GM23338 (cell line): ENCODE measurements around the gene USP21. TPM values are rescaled to one million over a fixed set of nuclear protein-coding genes. Genes with fewer than 3 reads are reported as not detected.

Experiments
- ATAC-seq: fragments of 200-7000 bp; cut with Tn5 transposase; 3 replicates; pipeline ENCODE4 v1.9.1; 2020
- DNase-seq: peaks from one replicate; pipeline ENCODE4 v3.0.0-alpha.2; 2015; ENCODE audit warnings: low spot score
- H2AFZ ChIP-seq: fragments of 200-600 bp; sonication (generic); 2 replicates; pipeline ENCODE4 v1.8.0; 2016; ENCODE audit warnings: antibody characterized with exemption, mild to moderate bottlenecking, moderate library complexity
- H3F3A ChIP-seq: fragments of 200-600 bp; sonication (generic); replicated peaks from 2 replicates; pipeline ENCODE4 v1.8.0; 2017; ENCODE audit warnings: antibody characterized with exemption, mixed run types, low read depth
- H3K27ac ChIP-seq: fragments of 200-600 bp; sonication (generic); 2 replicates; pipeline ENCODE4 v1.6.1; 2016; ENCODE audit warnings: low read depth
- H3K27me3 ChIP-seq: fragments of 200-600 bp; sonication (generic); 2 replicates; pipeline ENCODE4 v1.8.0; 2016; ENCODE audit warnings: mild to moderate bottlenecking, mixed run types, moderate library complexity; ENCODE audit not compliant: insufficient read depth
- H3K36me3 ChIP-seq: fragments of 200-600 bp; sonication (generic); 2 replicates; pipeline ENCODE4 v1.8.0; 2016; ENCODE audit warnings: mild to moderate bottlenecking; ENCODE audit not compliant: insufficient read depth
- H3K4me1 ChIP-seq: fragments of 200-600 bp; sonication (generic); 2 replicates; pipeline ENCODE4 v1.8.0; 2016; ENCODE audit warnings: mild to moderate bottlenecking, moderate library complexity; ENCODE audit not compliant: insufficient read depth
- H3K4me2 ChIP-seq: fragments of 200-600 bp; sonication (generic); 2 replicates; pipeline ENCODE4 v1.7.1; 2017; ENCODE audit warnings: mixed run types
- H3K4me3 ChIP-seq: fragments of 200-600 bp; sonication (generic); 2 replicates; pipeline ENCODE4 v1.6.1; 2016; ENCODE audit warnings: mixed run types
- H3K79me2 ChIP-seq: fragments of 200-600 bp; sonication (generic); replicated peaks from 2 replicates; pipeline ENCODE4 v1.8.0; 2017; ENCODE audit warnings: mild to moderate bottlenecking; ENCODE audit not compliant: insufficient read depth
- H3K9me2 ChIP-seq: fragments of 200-600 bp; sonication (generic); 2 replicates; pipeline ENCODE4 v1.8.0; 2017; ENCODE audit not compliant: insufficient read depth
- H4K20me1 ChIP-seq: fragments of 200-600 bp; sonication (generic); replicated peaks from 2 replicates; pipeline ENCODE4 v1.8.0; 2017; ENCODE audit warnings: mild to moderate bottlenecking; ENCODE audit not compliant: insufficient read depth
- H3K27ac Mint-ChIP-seq: 2 replicates; pipeline ENCODE4 v1.8.0; 2020; ENCODE audit warnings: inconsistent platforms, mild to moderate bottlenecking, moderate library complexity, mixed read lengths
- H3K27me3 Mint-ChIP-seq: 3 replicates; pipeline ENCODE4 v1.8.0; 2022; ENCODE audit warnings: low read depth, mild to moderate bottlenecking, moderate library complexity, mixed read lengths, inconsistent platforms; ENCODE audit not compliant: insufficient read depth, poor library complexity
- H3K36me3 Mint-ChIP-seq: 3 replicates; pipeline ENCODE4 v1.8.0; 2021; ENCODE audit warnings: low read depth, mild to moderate bottlenecking, inconsistent platforms, moderate library complexity, mixed read lengths
- H3K4me1 Mint-ChIP-seq: 3 replicates; pipeline ENCODE4 v1.8.0; 2020; ENCODE audit warnings: mild to moderate bottlenecking, inconsistent platforms, mixed read lengths
- H3K4me3 Mint-ChIP-seq: 3 replicates; pipeline ENCODE4 v1.8.0; 2021; ENCODE audit warnings: moderate library complexity, mild to moderate bottlenecking, inconsistent platforms, mixed read lengths
- H3K9me3 Mint-ChIP-seq: 3 replicates; pipeline ENCODE4 v1.8.0; 2020; ENCODE audit warnings: moderate library complexity, mild to moderate bottlenecking, inconsistent platforms, mixed read lengths
- CREB1 ChIP-seq: fragments of 250-450 bp; sonication (Bioruptor Pico); IDR thresholded peaks from 2 replicates; pipeline ENCODE4 v1.5.0; 2020; ENCODE audit warnings: low read depth, mild to moderate bottlenecking, moderate library complexity
- CTCF ChIP-seq, 2 experiments: fragments of 200-600 bp in 1 of 2; sonication (generic) in 1 of 2; conservative IDR thresholded peaks; 2 replicates each; pipeline versions ENCODE4 v1.5.1 to v1.6.1; 2016 to 2017; ENCODE audit warnings: antibody characterized with exemption in 2 of 2, low read depth in 2 of 2, mild to moderate bottlenecking in 2 of 2, moderate library complexity in 1 of 2
- ETS1 ChIP-seq: IDR thresholded peaks from 2 replicates; pipeline ENCODE4 v1.6.1; 2016; ENCODE audit warnings: antibody characterized with exemption
- EZH2 ChIP-seq: fragments of 200-600 bp; sonication (generic); IDR thresholded peaks from one replicate; pipeline ENCODE4 v1.8.0; 2017; ENCODE audit warnings: antibody characterized with exemption, mild to moderate bottlenecking, low read depth; ENCODE audit not compliant: unreplicated experiment
- EZH2phosphoT487 ChIP-seq: fragments of 200-600 bp; sonication (generic); IDR thresholded peaks from one replicate; pipeline ENCODE4 v1.8.1; 2018; ENCODE audit warnings: antibody characterized with exemption; ENCODE audit not compliant: unreplicated experiment
- JUNB ChIP-seq: IDR thresholded peaks from one replicate; pipeline ENCODE4 v1.6.1; 2016; ENCODE audit warnings: antibody characterized with exemption; ENCODE audit not compliant: unreplicated experiment
- NANOG ChIP-seq: IDR thresholded peaks from 2 replicates; pipeline ENCODE4 v1.6.1; 2016; ENCODE audit warnings: antibody characterized with exemption, borderline replicate concordance
- REST ChIP-seq: IDR thresholded peaks from one replicate; pipeline ENCODE4 v1.6.1; 2018; ENCODE audit warnings: antibody characterized with exemption; ENCODE audit not compliant: unreplicated experiment
- STAT1 ChIP-seq: IDR thresholded peaks from one replicate; pipeline ENCODE4 v1.6.1; 2016; ENCODE audit warnings: antibody characterized with exemption; ENCODE audit not compliant: unreplicated experiment
- ZNF331 ChIP-seq: fragments of 250-450 bp; sonication (Bioruptor Pico); IDR thresholded peaks from 2 replicates; pipeline ENCODE4 v1.5.0; 2020; ENCODE audit warnings: low read depth, mild to moderate bottlenecking, moderate library complexity
- polyA plus RNA-seq: library from polyadenylated mRNA; unstranded; fragments of >200 nt; fragmentation: Nextera tagmentation; extraction: Ambion mirVana; gene quantifications from 2 replicates; pipeline ENCODE4 v1.2.1, GENCODE V29; 2016
- total RNA-seq: library from RNA; depleted of rRNA; stranded (reverse); fragments of >200 nt; shearing (Covaris generic); gene quantifications from 2 replicates; pipeline ENCODE4 v1.2.3, GENCODE V29; 2014

USP21 gene
- total and polyA plus RNA-seq, 2 experiments from 2014 or later = 17.9 to 25.6 TPM

- no peaks in the 10 kb centered on the region for H3K27me3 ChIP-seq
- H4K20me1 ChIP-seq = no peaks in the 10 kb centered on the region
- ATAC-seq (no peak), DNase-seq (no peak)
- no peaks in the 10 kb centered on the region for H3F3A ChIP-seq
- H3K4me3 Mint-ChIP-seq = no peak overlapping the region
- no peaks in the 10 kb centered on the region for H3K9me3 Mint-ChIP-seq
- no peaks in the 10 kb centered on the region for H3K36me3 Mint-ChIP-seq
- H3K27ac ChIP-seq = no peak overlapping the region
- no peak overlapping the region for H3K4me2 ChIP-seq
- no peak overlapping the region for H3K27ac Mint-ChIP-seq
- no peak for TF ChIP-seq ETS1
- TF ChIP-seq JUNB = no peak
- TF ChIP-seq EZH2phosphoT487 = no peak
- TF ChIP-seq NANOG = no peak
- H3K4me1 Mint-ChIP-seq = peaks cover 4% of the 10 kb centered on the region
- H3K79me2 ChIP-seq = no peaks in the 10 kb centered on the region
- no peaks in the 10 kb centered on the region for H3K36me3 ChIP-seq
- no peaks in the 10 kb centered on the region for H3K9me2 ChIP-seq
- H2AFZ ChIP-seq = no peak overlapping the region
- H3K27me3 Mint-ChIP-seq = peaks cover 8% of the 10 kb centered on the region
- no peak overlapping the region for H3K4me3 ChIP-seq
- no peaks in the 10 kb centered on the region for H3K4me1 ChIP-seq
Measured at GRCh38 chr1:161185282-161185682, 26.0 kb downstream of the USP21 start.

- H3K36me3 Mint-ChIP-seq = no peaks in the 10 kb centered on the region
- H3K4me1 Mint-ChIP-seq = peaks cover 4% of the 10 kb centered on the region
- Histone ChIP-seq H3K36me3 (no peaks in the 10 kb centered on the region), H2AFZ (no peak overlapping the region), H3K27me3 (no peaks in the 10 kb centered on the region), H3K9me2 (no peaks in the 10 kb centered on the region), H3K79me2 (no peaks in the 10 kb centered on the region), H3F3A (0 out of 2 replicates have a peak, but pooled peaks cover 1% of the 10 kb centered on the region), H3K4me2 (no peak overlapping the region), H4K20me1 (no peaks in the 10 kb centered on the region), H3K4me3 (no peak overlapping the region), H3K27ac (no peak overlapping the region), H3K4me1 (peaks cover 2% of the 10 kb centered on the region; the same call in 1 of the 2 replicates)
- no peaks in the 10 kb centered on the region for H3K9me3 Mint-ChIP-seq
- H3K27ac Mint-ChIP-seq = no peak overlapping the region
- no peak for DNase-seq
- H3K4me3 Mint-ChIP-seq = no peak overlapping the region
- H3K27me3 Mint-ChIP-seq = peaks cover 8% of the 10 kb centered on the region
- no peak for ATAC-seq
- TF ChIP-seq EZH2phosphoT487 (no peak), REST (no peak), CREB1 (CRISPR knock-in tag) (no peak), EZH2 (no peak), ZNF331 (no peak), CTCF (conservative IDR thresholded peaks at IDR 0.05; ENCODE audit: low read depth in 2 of 2) (no peak), STAT1 (no peak)
Measured at GRCh38 chr1:161185732-161186311, 26.5 kb downstream of the USP21 start.
